GM12872 (cell line): Measurements from ENCODE around the gene OGFOD3.

Source experiments
- CTCF ChIP-seq: IDR thresholded peaks from 3 replicates; pipeline ENCODE4 v1.5.1; 2011; ENCODE audit warnings: low read depth, mild to moderate bottlenecking, low read length, moderate library complexity; ENCODE audit not compliant: insufficient read depth

OGFOD3 gene

DNA sequence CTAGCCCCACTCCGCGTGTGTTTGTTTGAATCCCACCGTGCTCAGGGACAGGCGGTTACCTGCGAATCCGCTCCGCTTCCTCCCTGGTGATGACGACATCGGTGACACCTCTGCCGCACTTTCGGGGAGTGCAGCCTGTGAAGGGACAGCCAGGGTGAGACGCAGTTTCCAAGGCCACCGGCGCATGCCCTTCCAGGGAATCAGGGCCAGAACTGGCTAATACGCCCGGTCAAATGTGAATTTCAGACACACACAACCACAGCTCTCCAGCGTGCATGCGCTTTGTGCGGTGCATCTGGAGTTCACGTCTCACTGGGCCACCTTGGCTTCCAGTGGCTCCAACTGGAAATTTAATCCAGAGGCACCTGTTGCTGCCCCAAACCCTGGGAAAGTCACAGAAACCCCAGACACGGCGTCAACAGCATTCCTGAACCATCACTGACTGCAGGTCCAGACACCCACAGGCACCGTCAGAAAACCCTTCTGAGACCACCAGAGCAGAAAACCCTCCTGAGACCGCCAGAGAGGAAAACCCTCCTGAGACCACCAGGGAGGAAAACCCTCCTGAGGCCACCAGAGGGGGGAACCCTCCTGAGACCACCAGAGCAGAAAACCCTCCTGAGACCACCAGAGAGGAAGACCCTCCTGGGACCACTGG lies 6.9 kb downstream of the OGFOD3 start:
- no peak for TF ChIP-seq CTCF

DNA sequence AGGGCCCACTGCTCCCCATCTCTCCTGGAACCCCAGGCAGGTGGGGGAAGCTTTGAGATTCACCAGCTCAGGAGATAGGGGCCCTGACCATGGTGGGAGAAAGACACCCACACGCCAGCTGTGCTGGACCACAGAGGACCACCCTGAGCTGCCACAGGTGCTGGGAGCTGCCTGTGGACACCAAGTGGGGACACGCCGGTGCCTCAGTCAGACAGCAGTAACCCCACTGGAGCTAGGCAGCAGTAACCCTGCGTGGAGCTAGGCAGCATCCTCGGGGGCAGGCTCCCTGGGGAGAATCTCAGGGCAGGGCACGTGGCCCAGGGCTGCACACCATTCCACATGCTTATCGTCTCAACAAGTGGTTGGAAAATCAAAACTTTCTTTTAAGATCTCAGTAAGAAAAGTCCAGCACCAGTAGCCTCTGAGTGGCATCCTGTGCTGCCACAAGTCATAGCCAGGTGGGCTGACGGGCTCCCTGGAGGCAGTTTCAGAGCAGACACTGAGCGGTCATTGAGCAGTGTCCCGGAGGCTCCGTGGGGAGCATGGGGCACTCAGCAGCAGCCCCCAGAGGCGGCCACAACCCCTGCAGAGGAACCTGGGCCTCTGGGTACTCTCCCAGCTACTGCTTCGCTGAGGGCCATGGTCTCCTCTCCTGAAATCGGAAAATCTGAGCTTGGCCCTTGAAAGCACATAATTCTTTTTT lies 8.2 kb downstream of the OGFOD3 start:
- no peak for TF ChIP-seq CTCF

- TF ChIP-seq CTCF: no peak
These were observed 9.5 kb downstream of the OGFOD3 start for GRCh38 chr17:82408938-82409318.

DNA sequence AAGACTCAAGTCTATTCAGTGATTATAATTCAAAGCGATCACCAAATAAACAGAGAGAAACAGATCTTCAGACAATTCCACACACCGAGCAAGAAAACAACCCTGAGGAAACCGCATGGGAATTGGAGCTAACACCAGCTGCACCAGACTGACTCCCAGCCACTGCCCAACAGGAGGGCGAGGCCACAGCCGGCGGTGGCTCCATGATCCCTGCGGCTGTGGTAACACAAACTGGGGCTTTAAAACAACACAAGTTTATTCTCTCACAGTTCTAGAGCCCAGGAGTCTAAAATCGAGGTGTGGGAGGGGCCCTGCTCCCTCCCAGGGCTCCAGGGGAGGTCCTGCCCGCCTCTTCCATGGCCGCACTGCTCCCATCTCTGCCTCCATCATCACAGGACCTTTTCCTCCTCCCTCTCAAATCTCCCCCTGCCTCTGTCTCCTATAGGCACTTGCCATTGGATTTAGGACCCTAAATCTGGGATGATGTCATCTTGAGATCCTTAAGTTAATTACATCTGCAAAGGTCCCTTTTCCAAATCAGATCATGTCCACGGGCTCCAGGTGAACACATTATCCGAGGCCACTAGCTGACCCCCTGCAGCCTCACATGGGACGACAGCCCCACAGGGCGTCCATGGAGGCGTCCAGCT lies 10.0 kb downstream of the OGFOD3 start:
- TF ChIP-seq CTCF: no peak

DNA sequence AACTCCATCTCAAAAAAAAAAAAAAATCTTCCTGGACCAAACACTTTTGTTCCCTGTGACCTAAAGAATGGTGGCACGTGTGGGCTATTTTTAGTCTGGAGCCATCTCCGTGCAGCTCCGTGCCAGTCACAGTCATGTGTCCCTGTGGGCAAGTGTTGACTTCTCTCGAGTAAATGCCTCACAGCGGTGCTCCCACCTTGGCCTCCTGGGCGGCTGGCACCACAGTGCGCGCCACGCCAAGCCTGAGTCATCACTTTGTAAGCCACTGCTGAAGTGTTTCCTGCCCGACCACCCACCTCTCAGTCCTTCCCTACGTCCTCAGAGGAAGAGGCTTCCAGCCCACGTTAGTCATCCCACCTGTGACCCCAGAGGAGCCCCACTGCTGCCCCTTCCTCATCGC lies 11.1 kb downstream of the OGFOD3 start:
- TF ChIP-seq CTCF: no peak

GRCh38 chr17:82406131-82406671 lies 12.2 kb downstream of the OGFOD3 start:
- no peak for TF ChIP-seq CTCF

DNA sequence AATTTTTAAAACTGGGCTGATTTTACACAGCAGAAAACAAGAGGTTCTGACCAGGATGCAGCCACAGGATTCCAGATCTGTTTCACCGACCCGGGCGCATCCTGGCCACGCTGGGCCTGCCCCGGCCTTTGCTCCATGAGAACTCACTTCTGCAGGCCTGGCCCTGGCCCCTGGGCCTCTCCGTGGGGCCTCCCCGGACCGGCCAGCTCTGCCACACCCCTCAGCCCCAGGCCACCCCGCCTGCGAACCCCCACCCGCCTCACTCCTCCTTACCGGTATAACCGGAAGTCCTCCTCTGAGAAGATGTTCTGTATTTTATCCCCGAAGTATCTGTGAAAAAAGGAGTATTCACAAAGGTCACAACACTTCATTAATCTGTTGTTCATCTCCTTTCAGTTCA lies 13.3 kb downstream of the OGFOD3 start:
- TF ChIP-seq CTCF: no peak
